IPS-18c (cell line): Measurements from ENCODE around the gene BRI3.

Experiments used
- H3K4me3 ChIP-seq: 2 replicates; pipeline ENCODE4 v1.7.0; 2013; ENCODE audit warnings: low read depth, mild to moderate bottlenecking, low read length, moderate library complexity; ENCODE audit not compliant: insufficient read depth
- H3K9me3 ChIP-seq: one replicate; pipeline ENCODE4 v1.6.1; 2013; ENCODE audit warnings: mild to moderate bottlenecking, low read length, moderate library complexity; ENCODE audit not compliant: control insufficient read depth, insufficient read depth

The BRI3 gene

GRCh38 chr7:98280791-98281756, at the start of gene BRI3:
Gene BRI3 (plus strand): TSS chr7:98281686. CDS start chr7:98281796, 110 bp downstream.
- Histone ChIP-seq H3K9me3 (peaks cover 2% of the 10 kb centered on the region), H3K4me3 (peak within 1 kb of the TSS; percentile 84)

- no peak overlapping the region for H3K4me3 ChIP-seq
- H3K9me3 ChIP-seq = peaks cover 2% of the 10 kb centered on the region
Observed at GRCh38 chr7:98232263-98232585, 49.3 kb upstream of the BRI3 start.

GRCh38 chr7:98232799-98233198, 48.7 kb upstream of the BRI3 start:
- no peak overlapping the region for H3K4me3 ChIP-seq
- H3K9me3 ChIP-seq = peaks cover 2% of the 10 kb centered on the region

GRCh38 chr7:98233219-98234070, 48.0 kb upstream of the BRI3 start:
- Histone ChIP-seq H3K4me3 (no peak overlapping the region), H3K9me3 (peaks cover 2% of the 10 kb centered on the region)

GRCh38 chr7:98234429-98235147, 46.9 kb upstream of the BRI3 start:
- H3K4me3 ChIP-seq = no peak overlapping the region
- no peaks in the 10 kb centered on the region for H3K9me3 ChIP-seq

- Histone ChIP-seq H3K9me3 (no peaks in the 10 kb centered on the region), H3K4me3 (no peak overlapping the region)
Observed at GRCh38 chr7:98235901-98236300, 45.6 kb upstream of the BRI3 start.

GRCh38 chr7:98236355-98237185, 44.9 kb upstream of the BRI3 start:
- Histone ChIP-seq H3K9me3 (no peaks in the 10 kb centered on the region), H3K4me3 (no peak overlapping the region)

GRCh38 chr7:98238076-98238475, 43.4 kb upstream of the BRI3 start:
- Histone ChIP-seq H3K9me3 (no peaks in the 10 kb centered on the region), H3K4me3 (no peak overlapping the region)

- no peak overlapping the region for H3K4me3 ChIP-seq
- H3K9me3 ChIP-seq = no peaks in the 10 kb centered on the region
Observed at GRCh38 chr7:98238976-98239375, 42.5 kb upstream of the BRI3 start.

- no peaks in the 10 kb centered on the region for H3K9me3 ChIP-seq
- H3K4me3 ChIP-seq = no peak overlapping the region
Observed at GRCh38 chr7:98240961-98241673, 40.4 kb upstream of the BRI3 start.

GRCh38 chr7:98241674-98242241, 39.7 kb upstream of the BRI3 start:
- H3K9me3 ChIP-seq = no peaks in the 10 kb centered on the region
- no peak overlapping the region for H3K4me3 ChIP-seq

- no peaks in the 10 kb centered on the region for H3K9me3 ChIP-seq
Observed at GRCh38 chr7:98242342-98242741, 39.1 kb upstream of the BRI3 start.

GRCh38 chr7:98242934-98243333, 38.6 kb upstream of the BRI3 start:
- Histone ChIP-seq H3K4me3 (no peak overlapping the region), H3K9me3 (no peaks in the 10 kb centered on the region)

More at GRCh38 chr7:98242342-98242741, 39.1 kb upstream of the BRI3 start:
- no peak overlapping the region for H3K4me3 ChIP-seq

GRCh38 chr7:98244871-98245270, 36.6 kb upstream of the BRI3 start:
- Histone ChIP-seq H3K9me3 (no peaks in the 10 kb centered on the region), H3K4me3 (no peak overlapping the region)

GRCh38 chr7:98248156-98248555, 33.3 kb upstream of the BRI3 start:
- H3K4me3 ChIP-seq = no peak overlapping the region
- H3K9me3 ChIP-seq = no peaks in the 10 kb centered on the region

- H3K9me3 ChIP-seq = no peaks in the 10 kb centered on the region
- no peak overlapping the region for H3K4me3 ChIP-seq
Observed at GRCh38 chr7:98249106-98249505, 32.4 kb upstream of the BRI3 start.
